GM12875 (cell line): ENCODE results near the gene AK8.
"Not testable (repeated sequence)": the region's sequence is repeated elsewhere in the genome, so short reads cannot be mapped to it uniquely, and the experiment has no call there.

Experiments
- H3K4me3 ChIP-seq: one replicate; pipeline ENCODE4 v1.5.1; 2011; ENCODE audit warnings: low read depth, low read length, control low read depth
- TF ChIP-seq, protein P1 (sequence below): IDR thresholded peaks from 2 replicates; pipeline ENCODE4 v1.5.1; 2011; ENCODE audit warnings: low read depth, mild to moderate bottlenecking, control low read depth, inconsistent platforms, low read length, moderate library complexity, borderline replicate concordance; ENCODE audit not compliant: insufficient read depth

Gene AK8

DNA sequence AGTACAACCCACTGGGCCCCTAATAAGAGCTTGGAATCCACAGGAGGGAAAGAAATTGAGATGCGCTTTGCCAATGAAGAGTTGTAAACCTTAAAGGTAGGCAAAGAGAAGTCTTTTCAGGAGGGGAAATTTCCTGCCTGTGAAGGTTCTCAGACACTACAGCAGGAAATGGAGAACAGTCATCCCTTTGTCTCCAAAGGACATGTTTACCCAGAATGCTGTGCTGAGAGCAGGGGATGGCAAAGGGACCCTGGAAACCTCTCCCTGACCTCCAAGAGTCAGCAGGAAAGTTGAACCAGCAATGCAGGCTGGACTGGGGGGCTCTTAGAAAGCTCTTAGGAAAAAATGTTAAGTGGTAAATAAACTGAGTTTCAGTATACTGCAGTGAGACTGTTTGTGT, 103.2 kb downstream of the AK8 start:
- H3K4me3 ChIP-seq: no peak overlapping the region
- TF ChIP-seq, protein P1, sequence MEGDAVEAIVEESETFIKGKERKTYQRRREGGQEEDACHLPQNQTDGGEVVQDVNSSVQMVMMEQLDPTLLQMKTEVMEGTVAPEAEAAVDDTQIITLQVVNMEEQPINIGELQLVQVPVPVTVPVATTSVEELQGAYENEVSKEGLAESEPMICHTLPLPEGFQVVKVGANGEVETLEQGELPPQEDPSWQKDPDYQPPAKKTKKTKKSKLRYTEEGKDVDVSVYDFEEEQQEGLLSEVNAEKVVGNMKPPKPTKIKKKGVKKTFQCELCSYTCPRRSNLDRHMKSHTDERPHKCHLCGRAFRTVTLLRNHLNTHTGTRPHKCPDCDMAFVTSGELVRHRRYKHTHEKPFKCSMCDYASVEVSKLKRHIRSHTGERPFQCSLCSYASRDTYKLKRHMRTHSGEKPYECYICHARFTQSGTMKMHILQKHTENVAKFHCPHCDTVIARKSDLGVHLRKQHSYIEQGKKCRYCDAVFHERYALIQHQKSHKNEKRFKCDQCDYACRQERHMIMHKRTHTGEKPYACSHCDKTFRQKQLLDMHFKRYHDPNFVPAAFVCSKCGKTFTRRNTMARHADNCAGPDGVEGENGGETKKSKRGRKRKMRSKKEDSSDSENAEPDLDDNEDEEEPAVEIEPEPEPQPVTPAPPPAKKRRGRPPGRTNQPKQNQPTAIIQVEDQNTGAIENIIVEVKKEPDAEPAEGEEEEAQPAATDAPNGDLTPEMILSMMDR: no peak

DNA sequence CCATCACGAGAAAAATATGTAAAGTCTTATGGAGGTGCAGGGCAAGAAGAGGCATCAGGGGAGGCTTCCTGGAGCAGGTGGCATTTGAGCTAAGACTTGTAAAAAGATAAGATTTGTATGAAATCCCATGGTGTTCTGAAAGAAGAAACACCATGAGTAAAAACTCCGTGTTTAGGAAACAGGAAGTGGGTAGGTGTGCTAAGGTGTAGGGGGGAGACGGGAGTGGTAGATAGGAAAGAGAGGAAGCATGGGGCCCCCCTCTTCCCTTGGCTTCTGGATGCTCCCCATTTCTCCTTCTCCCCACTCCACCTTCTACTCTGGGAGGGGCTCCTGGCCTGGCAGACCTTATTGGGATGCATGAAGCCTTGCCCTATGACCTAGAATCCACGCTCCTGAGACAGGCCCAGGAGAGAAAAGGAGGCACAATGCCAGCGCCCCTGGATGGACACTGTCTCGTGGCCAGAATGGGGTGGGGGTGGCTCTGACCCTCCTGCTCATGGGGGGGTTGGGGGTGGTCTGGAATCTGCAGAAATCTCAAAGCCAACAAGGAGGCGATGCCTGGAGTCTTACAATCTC, 104.2 kb downstream of the AK8 start:
- no peak overlapping the region for H3K4me3 ChIP-seq
- TF ChIP-seq, protein P1: no peak

DNA sequence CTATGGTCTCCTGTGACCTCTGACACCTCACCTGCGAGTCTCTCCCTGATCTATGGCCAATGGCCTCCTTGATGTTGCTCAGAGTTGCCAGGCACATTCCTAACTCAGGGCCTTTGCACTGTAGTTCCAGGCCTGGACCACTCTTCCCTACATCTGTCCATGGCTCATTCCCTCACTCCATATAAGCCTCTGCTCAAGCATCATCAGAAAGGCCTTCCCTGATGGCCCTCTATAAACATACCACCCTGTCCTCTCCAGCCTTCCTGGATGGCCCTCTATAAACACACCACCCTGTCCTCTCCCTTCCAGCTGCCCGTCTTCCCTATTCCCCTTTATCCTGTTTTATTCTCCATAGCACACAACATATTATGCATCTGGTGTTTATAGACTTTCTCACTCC, 105.0 kb downstream of the AK8 start:
- TF ChIP-seq, protein P1: no peak
- H3K4me3 ChIP-seq: no peak overlapping the region

DNA sequence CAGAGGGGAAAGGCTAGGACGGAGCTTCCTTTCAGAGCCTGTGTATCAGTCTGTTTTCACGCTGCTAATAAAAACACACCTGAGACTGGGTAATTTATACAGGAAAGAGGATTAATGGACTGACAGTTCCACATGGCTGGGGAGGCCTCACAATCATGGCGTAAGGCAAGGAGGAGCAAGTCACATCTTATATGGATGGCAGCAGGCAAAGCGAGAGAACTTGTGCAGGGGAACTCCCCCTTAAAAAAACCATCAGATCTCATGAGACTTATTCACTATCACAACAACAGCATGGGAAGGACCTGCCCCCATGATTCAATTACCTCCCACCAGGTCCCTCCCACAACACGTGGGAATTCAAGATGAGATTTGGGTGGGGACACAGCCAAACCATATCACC, 106.3 kb downstream of the AK8 start:
- H3K4me3 ChIP-seq: not testable (repeated sequence)

DNA sequence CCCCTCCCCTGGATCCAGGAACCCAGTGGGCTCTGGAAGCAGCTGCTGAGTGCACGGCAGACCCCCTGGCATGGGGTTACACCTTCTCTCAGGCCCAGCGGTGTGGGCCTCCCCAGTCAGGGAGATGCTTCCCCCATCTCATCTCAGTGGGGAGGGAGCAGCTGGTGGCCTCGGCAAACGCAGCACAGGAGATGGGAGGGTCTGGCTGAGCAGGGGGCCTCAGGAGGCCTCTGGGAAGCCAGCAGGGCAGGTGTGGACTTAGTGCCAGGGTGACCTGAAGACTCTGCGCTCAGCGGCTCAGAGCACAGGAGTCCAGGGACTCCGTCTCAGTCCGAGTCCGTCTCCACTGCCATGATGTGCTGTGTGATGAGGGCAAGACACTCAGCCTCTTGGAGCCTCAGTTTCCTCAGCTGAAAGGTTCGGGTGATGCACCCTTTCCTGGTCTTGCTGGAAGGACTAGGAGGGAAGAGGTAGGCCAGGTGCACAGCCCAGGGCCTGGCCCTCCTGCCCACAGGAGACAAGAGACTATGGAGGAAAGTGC, 107.2 kb downstream of the AK8 start:
- H3K4me3 ChIP-seq: peak overlapping the region; percentile 94
- TF ChIP-seq, protein P1: no peak

DNA sequence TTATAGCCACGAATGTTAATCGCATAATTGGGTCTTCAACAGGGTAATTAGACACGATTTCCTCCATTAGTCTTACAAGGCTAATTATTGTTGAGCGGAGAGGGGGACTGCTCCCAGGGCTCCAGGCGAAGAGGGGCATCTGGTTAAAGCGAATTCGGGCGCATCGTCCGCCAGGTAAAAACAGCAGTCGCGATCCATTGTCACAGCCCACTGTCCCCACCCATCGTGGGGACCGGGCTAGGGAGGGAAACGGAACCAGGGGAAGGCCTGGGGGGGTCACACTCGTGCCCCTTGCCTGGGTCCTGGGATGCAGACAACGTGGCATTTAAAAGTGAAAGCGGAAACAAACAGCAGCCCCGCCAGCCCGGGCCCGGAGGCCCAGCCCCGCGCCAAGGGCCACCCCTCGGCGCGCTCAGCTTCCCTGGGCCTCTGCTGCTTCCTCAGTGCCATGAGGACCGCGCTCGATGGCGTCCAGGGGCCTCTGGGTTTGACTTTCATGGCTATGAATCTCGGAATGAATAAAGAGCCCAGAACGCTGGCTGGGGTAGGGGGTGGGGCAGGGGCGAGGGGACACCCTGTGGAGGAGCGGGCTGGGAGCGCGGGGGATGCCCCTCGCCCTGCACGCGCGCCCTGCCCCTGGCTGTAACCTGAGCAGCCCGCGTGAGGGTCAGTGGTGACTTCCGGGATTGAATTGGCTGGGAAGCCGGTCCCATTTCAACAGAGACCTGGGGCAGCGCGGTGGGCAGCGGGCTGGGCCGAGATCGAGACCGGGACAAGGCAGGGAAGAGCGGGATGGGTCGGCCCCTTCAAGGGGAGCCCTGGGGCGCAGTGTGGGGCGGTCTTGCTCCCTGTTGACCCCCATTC, 107.9 kb downstream of the AK8 start:
- TF ChIP-seq, protein P1: no peak

DNA sequence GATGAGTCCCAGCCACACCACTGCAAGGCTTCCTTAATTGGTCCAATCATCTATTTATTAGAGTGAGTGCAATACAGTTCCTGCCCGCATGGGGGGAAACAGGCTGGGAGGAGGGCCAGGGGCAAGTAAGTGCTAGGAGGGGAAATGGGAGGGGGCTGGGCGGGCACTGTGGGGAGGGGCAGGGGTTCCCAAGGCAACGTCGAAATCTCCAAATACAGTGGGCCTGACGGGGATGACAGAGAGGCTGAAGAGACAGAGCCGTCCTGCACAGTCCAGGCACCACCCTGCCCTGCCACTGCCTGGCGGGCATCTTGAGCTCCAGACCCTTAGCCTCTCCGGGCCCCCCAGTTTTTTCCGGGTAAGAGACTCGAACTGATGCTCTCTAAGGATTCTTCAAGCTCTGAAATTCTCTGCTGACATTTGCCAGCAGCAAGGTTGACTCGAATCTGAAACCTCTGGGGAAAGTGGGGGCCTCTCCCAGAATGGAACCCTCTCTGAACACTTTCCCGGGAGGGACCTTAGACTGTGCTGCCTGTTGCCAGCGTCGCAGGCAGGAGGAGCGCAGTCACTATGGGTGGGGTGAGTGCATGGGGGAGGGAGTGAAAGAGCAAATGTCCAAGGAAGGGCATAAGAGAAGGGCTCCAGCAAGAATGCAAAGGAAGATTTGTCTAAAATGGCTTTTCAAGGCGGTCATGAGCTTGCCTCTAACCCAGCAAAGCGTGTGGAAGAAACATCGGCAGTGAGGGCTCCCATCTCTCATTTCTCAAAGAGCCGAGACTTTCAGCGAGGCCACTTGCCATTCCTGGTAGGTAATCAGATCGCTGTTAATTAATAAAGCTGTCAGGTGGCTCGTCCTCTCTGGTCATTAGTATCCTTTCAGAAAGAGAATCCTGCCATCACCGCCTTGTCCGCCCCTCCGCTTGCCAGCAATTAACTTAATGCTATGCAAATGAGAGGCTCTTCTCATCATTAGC, 108.9 kb downstream of the AK8 start:
- TF ChIP-seq, protein P1: peak; percentile 66

More for the DNA sequence above, 107.9 kb downstream of the AK8 start:
- peak overlapping the region; percentile 94 for H3K4me3 ChIP-seq

More for the DNA sequence above, 108.9 kb downstream of the AK8 start:
- peak overlapping the region; percentile 94 for H3K4me3 ChIP-seq
